Ascending aorta (tissue), 2 donors: ENCODE results near the gene PRKCQ. TPM values are rescaled to one million over a fixed set of nuclear protein-coding genes. Genes with fewer than 3 reads are reported as not detected.

Experiments
- DNase-seq, 2 donors: peaks; one replicate each; pipeline ENCODE4 v3.0.0-alpha.2; 2019; ENCODE audit warnings: low spot score in 2 of 2
- H3K27ac ChIP-seq, 2 donors: fragments of 200-600 bp; sonication (generic); one replicate each; pipeline ENCODE4 v1.5.1; 2016 to 2017; ENCODE audit warnings: mild to moderate bottlenecking in 1 of 2
- H3K27me3 ChIP-seq: fragments of 200-600 bp; sonication (generic); one replicate; pipeline ENCODE4 v1.5.1; 2017
- H3K36me3 ChIP-seq, 2 donors: fragments of 200-600 bp; sonication (generic); one replicate each; pipeline ENCODE4 v1.5.1; 2016
- H3K4me1 ChIP-seq, 2 donors: fragments of 200-600 bp; sonication (generic); one replicate each; pipeline ENCODE4 v1.5.1; 2016 to 2017; ENCODE audit warnings: mild to moderate bottlenecking in 1 of 2
- H3K4me3 ChIP-seq, 2 donors: fragments of 200-600 bp; sonication (generic); one replicate each; pipeline ENCODE4 v1.5.1; 2016 to 2017; ENCODE audit warnings: mild to moderate bottlenecking in 1 of 2
- H3K9me3 ChIP-seq, 2 donors: fragments of 200-600 bp; sonication (generic); one replicate each; pipeline ENCODE4 v1.5.1; 2016
- intact Hi-C: fragments of 100-400 bp; cut with DNase I; formaldehyde crosslinking; loops from one replicate; pipeline ENCODE4 v1.15.1; 2023
- total RNA-seq: library from RNA; depleted of rRNA; stranded (reverse); fragments of >200 nt; gene quantifications from one replicate; pipeline ENCODE4 v1.1.0, GENCODE V29; 2016
- TF ChIP-seq, protein P1 (sequence below), 3 experiments: fragments of 200-600 bp in 2 of 3; fragments of 450-650 bp in 1 of 3; sonication (generic) in 2 of 3; IDR thresholded peaks; one replicate each; pipeline ENCODE4 v1.5.1; 2016 to 2019; ENCODE audit warnings: antibody characterized with exemption in 3 of 3, mild to moderate bottlenecking in 1 of 3, moderate library complexity in 1 of 3

PRKCQ gene
- total RNA-seq: not detected

DNA sequence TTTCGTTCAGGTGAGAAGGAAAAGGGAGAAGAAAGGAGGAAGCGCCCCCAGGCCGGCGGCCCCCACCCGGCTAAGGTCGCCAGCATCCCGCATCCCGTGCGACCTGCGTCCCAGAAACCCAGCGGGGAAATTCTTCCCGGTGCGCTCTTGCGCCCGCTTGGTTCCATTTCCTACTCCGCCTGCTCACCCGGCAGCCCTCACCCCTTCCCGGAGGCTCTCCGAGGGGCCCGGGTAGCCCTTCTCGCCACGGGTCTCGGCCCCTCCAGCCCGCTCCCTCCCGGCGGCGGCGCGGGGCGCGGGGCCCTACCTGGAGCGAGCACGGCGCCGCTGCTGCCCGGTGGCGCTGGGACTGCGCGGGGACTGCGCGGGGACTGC lies at the start of gene PRKCQ:
Gene PRKCQ (minus strand): TSS at position 373 of the 375 bp plus-strand sequence. CDS start 65,141 bp downstream, outside the sequence.
- Histone ChIP-seq H3K27ac (no peak within 1 kb of the TSS), H3K27me3 (no peaks in the 10 kb centered on the region), H3K36me3 (no peaks in the 10 kb centered on the region), H3K4me3 (peak within 1 kb of the TSS; percentile 66 to 78), H3K9me3 (no peaks in the 10 kb centered on the region), H3K4me1 (no peaks in the 10 kb centered on the region)
- intact Hi-C loops: no loop called here
- no peak for DNase-seq
- TF ChIP-seq, protein P1, sequence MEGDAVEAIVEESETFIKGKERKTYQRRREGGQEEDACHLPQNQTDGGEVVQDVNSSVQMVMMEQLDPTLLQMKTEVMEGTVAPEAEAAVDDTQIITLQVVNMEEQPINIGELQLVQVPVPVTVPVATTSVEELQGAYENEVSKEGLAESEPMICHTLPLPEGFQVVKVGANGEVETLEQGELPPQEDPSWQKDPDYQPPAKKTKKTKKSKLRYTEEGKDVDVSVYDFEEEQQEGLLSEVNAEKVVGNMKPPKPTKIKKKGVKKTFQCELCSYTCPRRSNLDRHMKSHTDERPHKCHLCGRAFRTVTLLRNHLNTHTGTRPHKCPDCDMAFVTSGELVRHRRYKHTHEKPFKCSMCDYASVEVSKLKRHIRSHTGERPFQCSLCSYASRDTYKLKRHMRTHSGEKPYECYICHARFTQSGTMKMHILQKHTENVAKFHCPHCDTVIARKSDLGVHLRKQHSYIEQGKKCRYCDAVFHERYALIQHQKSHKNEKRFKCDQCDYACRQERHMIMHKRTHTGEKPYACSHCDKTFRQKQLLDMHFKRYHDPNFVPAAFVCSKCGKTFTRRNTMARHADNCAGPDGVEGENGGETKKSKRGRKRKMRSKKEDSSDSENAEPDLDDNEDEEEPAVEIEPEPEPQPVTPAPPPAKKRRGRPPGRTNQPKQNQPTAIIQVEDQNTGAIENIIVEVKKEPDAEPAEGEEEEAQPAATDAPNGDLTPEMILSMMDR (IDR thresholded peaks at IDR 0.05): no peak

DNA sequence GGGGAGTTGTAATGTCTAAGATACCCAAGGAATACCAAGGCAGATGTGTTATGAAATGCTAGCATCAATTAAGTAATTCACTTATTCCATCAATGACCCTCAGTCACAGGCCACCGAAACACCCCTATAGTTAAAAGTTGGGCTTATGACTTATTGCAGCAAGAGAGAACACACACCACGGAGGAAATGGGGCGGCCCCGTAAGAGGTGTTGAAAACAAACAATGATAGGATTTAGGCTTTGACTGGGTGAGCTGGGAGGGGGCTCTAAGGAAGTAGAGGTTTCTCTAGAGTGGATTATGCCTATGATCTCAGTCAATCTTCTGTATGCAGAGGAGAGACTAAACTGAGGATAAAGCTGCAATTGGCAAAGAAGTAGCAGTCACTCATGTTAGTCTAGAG lies 45.4 kb upstream of the PRKCQ start:
- TF ChIP-seq, protein P1 (IDR thresholded peaks at IDR 0.05): no peak
- no peaks in the 10 kb centered on the region for H3K4me1 ChIP-seq
- DNase-seq: no peak
- no peak overlapping the region for H3K4me3 ChIP-seq
- no peaks in the 10 kb centered on the region for H3K9me3 ChIP-seq
- H3K36me3 ChIP-seq: no peaks in the 10 kb centered on the region
- no peak overlapping the region for H3K27ac ChIP-seq
- intact Hi-C loops: no loop called here
- no peaks in the 10 kb centered on the region for H3K27me3 ChIP-seq

DNA sequence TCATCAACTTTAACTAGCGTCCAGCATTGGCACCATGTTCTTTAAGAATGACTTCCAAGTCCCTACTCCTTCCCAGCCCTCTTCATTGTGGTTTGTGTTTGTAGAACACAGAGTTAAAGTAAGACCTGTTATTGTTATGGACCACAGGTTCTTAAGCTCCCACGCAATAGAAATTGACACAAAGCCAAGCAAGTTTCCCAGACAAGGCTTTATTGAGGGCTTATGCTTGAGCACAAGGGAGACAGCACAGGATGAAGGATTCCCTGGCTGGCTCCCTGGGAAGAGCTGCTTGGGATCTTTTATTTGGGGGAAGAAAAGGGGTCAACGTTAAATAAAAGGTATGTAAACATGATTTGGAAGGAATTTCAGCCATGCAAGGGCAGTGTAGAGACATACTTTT lies 44.3 kb upstream of the PRKCQ start:
- no peak overlapping the region for H3K4me3 ChIP-seq
- H3K27ac ChIP-seq: no peak overlapping the region
- no peaks in the 10 kb centered on the region for H3K27me3 ChIP-seq
- H3K4me1 ChIP-seq: no peaks in the 10 kb centered on the region
- TF ChIP-seq, protein P1 (IDR thresholded peaks at IDR 0.05): no peak
- intact Hi-C loops: no loop called here
- DNase-seq: no peak
- H3K36me3 ChIP-seq: no peaks in the 10 kb centered on the region
- no peaks in the 10 kb centered on the region for H3K9me3 ChIP-seq

DNA sequence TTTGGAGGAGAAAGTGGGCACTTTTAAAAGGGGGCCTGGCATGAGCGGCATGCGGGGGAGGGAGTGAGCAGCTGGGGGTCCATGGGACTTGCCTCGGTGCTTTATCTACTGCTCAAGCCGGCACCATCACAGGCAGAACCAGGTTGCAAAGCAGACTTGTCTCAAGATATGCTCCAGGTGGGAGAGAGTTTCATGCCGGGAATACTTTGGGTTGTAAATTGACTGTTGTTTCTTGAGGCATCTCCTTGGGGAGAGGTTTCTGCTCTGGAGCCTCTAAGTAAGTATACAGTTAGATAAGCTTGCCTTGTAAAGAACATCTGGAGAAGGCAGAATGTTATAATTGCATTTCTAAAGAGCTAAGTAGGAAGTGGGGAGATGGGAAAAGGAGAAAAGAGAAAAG lies 42.8 kb upstream of the PRKCQ start:
- no peak for DNase-seq
- Histone ChIP-seq H3K27me3 (no peaks in the 10 kb centered on the region), H3K36me3 (no peaks in the 10 kb centered on the region), H3K4me1 (no peaks in the 10 kb centered on the region), H3K27ac (no peak overlapping the region), H3K4me3 (no peak overlapping the region), H3K9me3 (no peaks in the 10 kb centered on the region)
- intact Hi-C loops: no loop called here
- TF ChIP-seq, protein P1 (IDR thresholded peaks at IDR 0.05): no peak

DNA sequence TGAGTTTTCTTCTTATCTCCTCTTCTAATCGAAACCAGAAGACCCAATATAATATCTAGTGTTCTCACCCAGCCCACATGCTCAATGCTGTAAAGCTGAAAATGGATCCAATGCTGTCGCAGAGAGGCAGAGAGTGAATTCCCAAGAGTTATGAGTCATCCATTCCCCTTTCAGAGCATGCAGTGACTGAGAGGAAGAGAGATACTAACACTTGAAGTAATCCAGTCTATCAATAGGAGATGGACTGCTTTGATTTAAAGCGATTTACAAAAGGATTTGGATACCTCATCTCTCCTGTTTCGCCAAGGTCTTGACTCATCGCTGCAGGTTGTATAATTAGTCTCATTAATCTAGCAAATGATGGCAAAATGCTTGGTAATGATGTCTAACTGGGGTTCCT lies 41.5 kb upstream of the PRKCQ start:
- intact Hi-C loops: no loop called here
- no peak for DNase-seq
- no peaks in the 10 kb centered on the region for H3K36me3 ChIP-seq

More for the DNA sequence above, 41.5 kb upstream of the PRKCQ start:
- Histone ChIP-seq H3K4me1 (no peaks in the 10 kb centered on the region), H3K27me3 (no peaks in the 10 kb centered on the region), H3K9me3 (no peaks in the 10 kb centered on the region), H3K4me3 (no peak overlapping the region), H3K27ac (no peak overlapping the region)
- TF ChIP-seq, protein P1 (IDR thresholded peaks at IDR 0.05): no peak
